ENCODE data around the gene DAPK1.

Gene DAPK1

GRCh38 chr9:87570000-87570908 is 72.6 kb downstream of the DAPK1 start:
- TF ChIP-seq REST (IDR thresholded peaks at IDR 0.05; ENCODE audit: low read depth) (no peak), CEBPB (IDR thresholded peaks at IDR 0.05) (no peak), EP300 (IDR thresholded peaks at IDR 0.05; ENCODE audit: borderline replicate concordance) (no peak), NFIC (IDR thresholded peaks at IDR 0.05) (no peak), TEAD4 (IDR thresholded peaks at IDR 0.05) (no peak), TAF1 (IDR thresholded peaks at IDR 0.05; ENCODE audit: low read depth) (no peak)

GRCh38 chr9:87572719-87573118 is 75.1 kb downstream of the DAPK1 start:
- TF ChIP-seq EP300 (IDR thresholded peaks at IDR 0.05; ENCODE audit: borderline replicate concordance), result no peak

- TF ChIP-seq, protein P1, sequence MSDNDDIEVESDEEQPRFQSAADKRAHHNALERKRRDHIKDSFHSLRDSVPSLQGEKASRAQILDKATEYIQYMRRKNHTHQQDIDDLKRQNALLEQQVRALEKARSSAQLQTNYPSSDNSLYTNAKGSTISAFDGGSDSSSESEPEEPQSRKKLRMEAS (IDR thresholded peaks at IDR 0.05), result no peak
- TF ChIP-seq YY1 (IDR thresholded peaks at IDR 0.05; ENCODE audit: low read depth), result no peak
- TF ChIP-seq EP300 (IDR thresholded peaks at IDR 0.05; ENCODE audit: borderline replicate concordance), result no peak
- TF ChIP-seq, protein P2, sequence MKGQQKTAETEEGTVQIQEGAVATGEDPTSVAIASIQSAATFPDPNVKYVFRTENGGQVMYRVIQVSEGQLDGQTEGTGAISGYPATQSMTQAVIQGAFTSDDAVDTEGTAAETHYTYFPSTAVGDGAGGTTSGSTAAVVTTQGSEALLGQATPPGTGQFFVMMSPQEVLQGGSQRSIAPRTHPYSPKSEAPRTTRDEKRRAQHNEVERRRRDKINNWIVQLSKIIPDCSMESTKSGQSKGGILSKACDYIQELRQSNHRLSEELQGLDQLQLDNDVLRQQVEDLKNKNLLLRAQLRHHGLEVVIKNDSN (IDR thresholded peaks at IDR 0.05), result no peak
- TF ChIP-seq TAF1 (IDR thresholded peaks at IDR 0.05; ENCODE audit: low read depth), result no peak
- TF ChIP-seq TCF12 (IDR thresholded peaks at IDR 0.05; ENCODE audit: low read depth), result no peak
- no peak for TF ChIP-seq CREB1 (IDR thresholded peaks at IDR 0.05; ENCODE audit: low read depth)
- TF ChIP-seq NFIC (IDR thresholded peaks at IDR 0.05), result no peak
- no peak for TF ChIP-seq FOXM1 (IDR thresholded peaks at IDR 0.05; ENCODE audit: borderline replicate concordance, low read depth)
- TF ChIP-seq ZBTB7A (IDR thresholded peaks at IDR 0.05; ENCODE audit: low read depth), result no peak
- TF ChIP-seq RAD21 (IDR thresholded peaks at IDR 0.05; ENCODE audit: low read depth), result no peak
- no peak for TF ChIP-seq EGR1 (IDR thresholded peaks at IDR 0.05)
- no peak for TF ChIP-seq TEAD4 (IDR thresholded peaks at IDR 0.05)
- no peak for TF ChIP-seq CEBPB (IDR thresholded peaks at IDR 0.05)
- no peak for TF ChIP-seq REST (IDR thresholded peaks at IDR 0.05; ENCODE audit: low read depth)
Observed at GRCh38 chr9:87573841-87574342, 76.2 kb downstream of the DAPK1 start.

DNA sequence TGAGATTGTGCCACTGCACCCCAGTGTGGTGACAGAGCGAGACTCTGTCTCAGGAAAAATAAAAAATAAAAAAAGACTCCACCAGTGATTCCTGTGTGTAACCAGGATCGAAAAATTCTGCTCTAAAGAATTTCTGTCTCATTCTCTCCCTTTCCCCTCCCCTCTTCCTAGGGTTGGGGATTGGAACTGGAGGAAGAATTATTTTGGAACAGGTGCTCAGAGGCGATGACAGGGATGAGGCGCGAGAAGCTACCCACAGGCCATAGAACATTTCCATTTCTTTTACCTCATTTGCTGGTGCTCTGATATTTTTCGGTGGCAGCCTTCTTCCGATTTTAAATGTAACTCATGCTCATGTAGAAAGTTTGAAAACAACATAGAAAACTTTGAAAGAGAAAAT is 80.1 kb downstream of the DAPK1 start:
- TF ChIP-seq YY1 (IDR thresholded peaks at IDR 0.05; ENCODE audit: low read depth) (no peak), EP300 (IDR thresholded peaks at IDR 0.05; ENCODE audit: borderline replicate concordance) (no peak), FOXM1 (IDR thresholded peaks at IDR 0.05; ENCODE audit: borderline replicate concordance, low read depth) (no peak), TEAD4 (IDR thresholded peaks at IDR 0.05) (no peak), ZBTB7A (IDR thresholded peaks at IDR 0.05; ENCODE audit: low read depth) (no peak), CEBPB (IDR thresholded peaks at IDR 0.05) (no peak), NFIC (IDR thresholded peaks at IDR 0.05) (no peak), REST (IDR thresholded peaks at IDR 0.05; ENCODE audit: low read depth) (no peak), TAF1 (IDR thresholded peaks at IDR 0.05; ENCODE audit: low read depth) (no peak), RAD21 (IDR thresholded peaks at IDR 0.05; ENCODE audit: low read depth) (no peak), TCF12 (IDR thresholded peaks at IDR 0.05; ENCODE audit: low read depth) (no peak), CREB1 (IDR thresholded peaks at IDR 0.05; ENCODE audit: low read depth) (no peak), EGR1 (IDR thresholded peaks at IDR 0.05) (no peak)
- TF ChIP-seq, protein P1 (IDR thresholded peaks at IDR 0.05), result no peak
- TF ChIP-seq, protein P2 (IDR thresholded peaks at IDR 0.05), result no peak

Measured in Ishikawa (cell line).